ENCODE results near the gene FAM107B.

- TF ChIP-seq CTCF (IDR thresholded peaks at IDR 0.05) (no peak), POLR2A (IDR thresholded peaks at IDR 0.05) (no peak)
Measured at GRCh38 chr10:14562218-14563075, 212.2 kb downstream of the FAM107B start.

Measured in uterus (tissue), 2 donors.